Stimulated activated memory B cell treated with anti-CD40 and anti-IgM and Interleukin-4, amounts not matched to agents 10 μg/mL and 1 μg/mL and 100 μg/mL, for 72 hours (primary cell): ENCODE measurements around the gene RFX2.
A peak's percentile ranks its signal among the peaks of the same experiment; 100 is the strongest.
"Not testable (repeated sequence)": the region's sequence is repeated elsewhere in the genome, so short reads cannot be mapped to it uniquely, and the experiment has no call there.

Experiments used
- ATAC-seq: fragments of 150-1000 bp; cut with Tn5 transposase; 2 replicates; pipeline ENCODE4 v1.10.0; 2021
- H3K27ac Mint-ChIP-seq: one replicate; pipeline ENCODE4 v1.8.0; 2022; ENCODE audit warnings: mild to moderate bottlenecking, mixed read lengths
- H3K27me3 Mint-ChIP-seq: one replicate; pipeline ENCODE4 v1.8.0; 2022; ENCODE audit warnings: mixed read lengths
- H3K36me3 Mint-ChIP-seq: one replicate; pipeline ENCODE4 v1.8.0; 2022; ENCODE audit warnings: mixed read lengths
- H3K4me1 Mint-ChIP-seq: one replicate; pipeline ENCODE4 v1.8.0; 2022; ENCODE audit warnings: mixed read lengths
- H3K4me3 Mint-ChIP-seq: one replicate; pipeline ENCODE4 v1.8.0; 2022; ENCODE audit warnings: mild to moderate bottlenecking, moderate library complexity, mixed read lengths
- H3K9me3 Mint-ChIP-seq: one replicate; pipeline ENCODE4 v1.8.0; 2022; ENCODE audit warnings: mixed read lengths

RFX2 gene

GRCh38 chr19:6012426-6013170, 97.7 kb downstream of the RFX2 start:
- peak; percentile 6 for ATAC-seq
- Mint-ChIP-seq H3K4me3 (no peak overlapping the region), H3K27me3 (no peaks in the 10 kb centered on the region), H3K4me1 (no peaks in the 10 kb centered on the region), H3K9me3 (no peaks in the 10 kb centered on the region), H3K36me3 (no peaks in the 10 kb centered on the region), H3K27ac (no peak overlapping the region)

GRCh38 chr19:6011794-6012193, 98.5 kb downstream of the RFX2 start:
- Mint-ChIP-seq H3K4me1 (no peaks in the 10 kb centered on the region), H3K36me3 (no peaks in the 10 kb centered on the region), H3K27ac (no peak overlapping the region), H3K27me3 (no peaks in the 10 kb centered on the region), H3K9me3 (no peaks in the 10 kb centered on the region), H3K4me3 (no peak overlapping the region)
- no peak for ATAC-seq

DNA sequence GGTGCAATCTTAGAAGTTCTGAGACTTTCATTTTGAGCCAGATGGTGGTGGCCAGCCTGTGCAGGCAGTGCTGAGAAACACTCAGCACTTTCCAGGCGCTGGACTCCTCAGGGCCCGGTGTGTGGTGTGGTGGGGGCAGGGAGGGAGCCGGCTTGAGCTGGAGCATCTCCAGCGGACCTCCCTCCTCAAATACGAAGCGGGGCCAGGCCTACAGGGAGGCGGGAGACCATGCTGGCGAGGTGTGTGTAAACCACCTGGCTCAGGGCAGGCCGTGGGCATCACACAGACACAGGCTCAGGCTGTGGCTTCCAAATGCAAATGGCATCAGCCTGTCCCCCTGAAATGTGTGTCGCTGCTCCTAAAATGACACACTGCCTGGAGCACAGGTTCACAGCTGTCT, 99.1 kb downstream of the RFX2 start:
- Mint-ChIP-seq H3K36me3 (no peaks in the 10 kb centered on the region), H3K27me3 (no peaks in the 10 kb centered on the region), H3K4me1 (no peaks in the 10 kb centered on the region), H3K4me3 (no peak overlapping the region), H3K27ac (no peak overlapping the region), H3K9me3 (no peaks in the 10 kb centered on the region)
- no peak for ATAC-seq

DNA sequence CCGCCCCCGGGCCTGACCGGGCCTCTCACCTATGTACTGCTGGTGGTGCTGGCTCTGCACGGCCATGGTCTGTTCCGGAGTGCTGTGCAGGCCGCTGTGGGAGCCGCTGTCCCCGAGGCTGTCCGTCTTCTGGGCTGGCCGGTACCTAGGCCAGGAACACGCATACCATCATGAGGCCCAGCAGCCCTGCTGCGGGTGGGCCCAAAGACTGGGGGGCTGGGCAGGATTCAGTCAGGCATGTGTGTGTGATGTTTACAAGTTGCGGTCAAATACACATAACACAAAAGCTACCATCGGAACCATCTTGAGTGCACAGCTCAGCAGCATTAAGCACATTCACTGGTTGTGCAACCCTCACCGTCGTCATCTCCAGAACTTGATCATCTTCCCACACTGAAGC, 100.2 kb downstream of the RFX2 start:
- no peaks in the 10 kb centered on the region for H3K36me3 Mint-ChIP-seq
- no peaks in the 10 kb centered on the region for H3K9me3 Mint-ChIP-seq
- ATAC-seq = no peak
- no peaks in the 10 kb centered on the region for H3K4me1 Mint-ChIP-seq
- H3K27ac Mint-ChIP-seq = no peak overlapping the region
- H3K27me3 Mint-ChIP-seq = no peaks in the 10 kb centered on the region
- no peak overlapping the region for H3K4me3 Mint-ChIP-seq

GRCh38 chr19:6007866-6008265, 102.4 kb downstream of the RFX2 start:
- Mint-ChIP-seq H3K4me1 (no peaks in the 10 kb centered on the region), H3K4me3 (no peak overlapping the region), H3K9me3 (no peaks in the 10 kb centered on the region), H3K27me3 (no peaks in the 10 kb centered on the region), H3K27ac (no peak overlapping the region), H3K36me3 (no peaks in the 10 kb centered on the region)
- no peak for ATAC-seq

DNA sequence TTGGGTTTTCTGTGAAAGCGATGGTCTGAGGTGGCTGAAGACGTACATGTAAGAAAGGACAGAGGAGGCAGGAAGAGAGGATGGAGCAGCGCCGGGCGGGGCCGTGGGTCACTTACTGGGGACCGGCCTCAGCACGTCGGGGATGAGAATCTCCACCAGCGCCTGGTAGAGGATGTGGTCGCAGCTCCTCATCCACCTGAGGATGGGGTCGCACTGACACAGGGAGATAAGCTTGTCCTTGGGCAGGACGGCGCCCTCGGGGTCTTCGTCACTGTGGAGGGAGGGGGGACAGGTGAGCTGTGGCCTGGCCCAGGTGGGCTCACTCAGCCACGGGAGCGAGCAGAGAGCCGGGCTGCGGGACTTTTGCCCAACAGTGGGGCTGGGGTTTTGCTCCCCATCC, 103.4 kb downstream of the RFX2 start:
- H3K4me3 Mint-ChIP-seq = no peak overlapping the region
- no peaks in the 10 kb centered on the region for H3K27me3 Mint-ChIP-seq
- ATAC-seq = no peak
- H3K36me3 Mint-ChIP-seq = no peaks in the 10 kb centered on the region
- no peaks in the 10 kb centered on the region for H3K4me1 Mint-ChIP-seq
- no peak overlapping the region for H3K27ac Mint-ChIP-seq
- no peaks in the 10 kb centered on the region for H3K9me3 Mint-ChIP-seq

- H3K36me3 Mint-ChIP-seq, H3K9me3 Mint-ChIP-seq, H3K4me3 Mint-ChIP-seq, H3K27ac Mint-ChIP-seq, ATAC-seq, H3K4me1 Mint-ChIP-seq, H3K27me3 Mint-ChIP-seq: not testable (repeated sequence)
Observed at GRCh38 chr19:6006070-6006446, 104.2 kb downstream of the RFX2 start.

DNA sequence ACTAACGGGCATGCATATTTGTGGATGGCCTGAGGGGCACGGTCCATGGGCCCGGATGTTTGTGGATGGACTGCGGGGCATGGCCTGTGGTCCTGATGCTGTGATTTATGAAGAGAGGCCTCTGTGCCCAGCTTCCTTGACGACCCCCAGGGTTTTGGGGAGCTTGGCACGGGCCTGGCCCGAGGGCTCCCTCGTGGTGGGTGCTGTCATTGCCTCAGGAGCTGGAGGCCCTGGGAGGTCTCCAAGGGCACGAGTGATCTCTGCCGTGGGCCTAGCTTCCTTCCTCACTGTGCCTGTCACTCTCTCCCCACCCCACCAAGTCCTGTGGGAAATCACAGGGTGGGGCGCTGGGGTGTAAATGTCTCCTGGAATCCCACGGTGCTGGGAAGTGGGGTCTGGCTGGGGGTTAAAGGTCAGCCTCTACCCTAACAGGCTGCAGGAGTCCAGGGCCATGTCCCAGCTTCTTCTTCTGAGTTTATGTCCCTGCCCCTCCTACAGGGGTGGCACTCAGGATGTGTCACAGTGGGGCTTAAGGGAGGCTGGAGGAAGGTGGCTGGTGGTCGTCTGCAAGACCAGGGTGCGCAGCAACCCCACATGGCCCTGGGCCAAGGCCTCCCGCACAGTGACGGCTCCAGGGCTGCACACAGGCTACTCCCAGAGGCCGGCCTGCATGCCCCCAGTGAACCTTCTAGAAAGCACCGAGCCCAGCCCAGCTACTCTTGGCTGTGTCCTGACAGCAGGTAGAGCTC, 104.8 kb downstream of the RFX2 start:
- peak; percentile 22 for ATAC-seq
- no peaks in the 10 kb centered on the region for H3K9me3 Mint-ChIP-seq

DNA sequence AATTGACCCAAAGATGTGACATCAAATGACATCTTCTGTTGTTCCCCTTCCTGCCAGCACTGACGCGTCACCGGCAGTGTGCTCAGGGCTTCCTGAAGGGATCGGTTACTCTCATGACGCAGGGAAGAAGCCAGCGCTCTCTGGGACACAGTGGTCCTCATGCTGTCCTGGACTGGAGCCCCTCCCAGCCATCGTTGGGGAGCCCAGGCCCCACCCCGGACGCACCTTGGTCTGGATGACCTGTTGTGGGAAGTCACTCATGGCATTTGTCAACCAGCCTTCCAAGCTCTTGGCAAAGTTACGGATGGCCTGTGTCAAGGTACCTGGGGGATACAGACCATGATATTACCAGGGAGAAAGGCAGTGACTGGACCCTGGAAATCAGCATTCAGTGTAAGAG, 106.3 kb downstream of the RFX2 start:
- Mint-ChIP-seq H3K27me3 (no peaks in the 10 kb centered on the region), H3K36me3 (peaks cover 6% of the 10 kb centered on the region), H3K4me1 (no peaks in the 10 kb centered on the region), H3K4me3 (no peak overlapping the region), H3K9me3 (peaks cover 4% of the 10 kb centered on the region), H3K27ac (no peak overlapping the region)
- no peak for ATAC-seq

More for the DNA sequence above, 104.8 kb downstream of the RFX2 start:
- Mint-ChIP-seq H3K27me3 (no peaks in the 10 kb centered on the region), H3K4me3 (no peak overlapping the region), H3K4me1 (no peaks in the 10 kb centered on the region), H3K27ac (no peak overlapping the region), H3K36me3 (no peaks in the 10 kb centered on the region)

- no peaks in the 10 kb centered on the region for H3K27me3 Mint-ChIP-seq
- no peak overlapping the region for H3K4me3 Mint-ChIP-seq
- peaks cover 6% of the 10 kb centered on the region for H3K36me3 Mint-ChIP-seq
- no peak for ATAC-seq
- H3K27ac Mint-ChIP-seq = no peak overlapping the region
- peaks cover 4% of the 10 kb centered on the region for H3K9me3 Mint-ChIP-seq
- H3K4me1 Mint-ChIP-seq = no peaks in the 10 kb centered on the region
Observed at GRCh38 chr19:6002591-6002990, 107.7 kb downstream of the RFX2 start.

DNA sequence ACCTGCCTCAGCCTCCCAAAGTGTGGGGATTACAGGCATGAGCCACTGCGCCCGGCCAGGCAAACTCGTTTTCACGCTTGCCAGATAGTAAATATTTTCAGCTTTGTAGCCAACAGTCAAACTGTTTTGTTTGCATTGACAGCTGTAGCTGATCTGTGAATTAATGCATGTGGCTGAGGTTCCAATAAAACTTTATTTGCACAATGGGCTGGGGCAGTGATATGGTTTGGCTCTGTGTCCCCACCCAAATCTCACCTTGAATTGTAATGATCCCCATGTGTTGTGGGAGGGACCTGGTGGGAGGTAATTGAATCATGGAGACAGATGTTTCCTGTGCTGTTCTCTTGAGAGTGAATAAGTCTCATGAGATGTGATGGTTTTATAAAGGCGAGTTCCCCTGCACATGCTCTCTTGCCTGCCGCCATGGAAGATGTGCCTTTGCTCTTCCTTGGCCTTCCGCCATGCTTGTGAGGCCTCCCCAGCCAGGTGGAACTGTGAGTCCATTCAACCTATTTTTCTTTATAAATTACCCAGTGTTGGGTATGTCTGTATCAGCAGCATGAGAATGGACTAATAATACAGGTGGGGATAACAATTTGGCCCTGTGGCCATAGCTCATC, 110.0 kb downstream of the RFX2 start:
- no peaks in the 10 kb centered on the region for H3K27me3 Mint-ChIP-seq
- H3K4me1 Mint-ChIP-seq = no peaks in the 10 kb centered on the region
- H3K27ac Mint-ChIP-seq = no peak overlapping the region
- H3K4me3 Mint-ChIP-seq = no peak overlapping the region
- ATAC-seq = no peak
- peaks cover 4% of the 10 kb centered on the region for H3K9me3 Mint-ChIP-seq
- peaks cover 6% of the 10 kb centered on the region for H3K36me3 Mint-ChIP-seq

DNA sequence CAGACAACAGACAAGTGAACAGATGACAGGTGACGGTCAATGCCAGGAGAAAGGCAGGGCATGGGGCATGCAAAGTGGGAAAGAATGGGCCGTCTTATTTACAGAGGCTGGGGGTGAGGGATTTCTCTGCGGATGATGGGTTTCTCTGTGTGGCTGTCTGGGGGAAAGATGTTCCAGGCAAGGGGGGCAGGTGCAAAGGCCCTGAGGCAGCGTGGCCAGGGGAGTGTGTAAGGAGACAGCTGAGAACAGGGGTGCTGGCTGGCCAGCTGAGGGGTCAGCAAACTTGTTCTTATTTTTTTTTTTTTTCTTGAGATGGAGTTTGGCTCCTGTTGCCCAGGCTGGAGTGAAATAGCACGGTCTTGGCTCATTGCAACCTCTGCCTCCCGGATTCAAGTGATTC, 110.6 kb downstream of the RFX2 start:
- Mint-ChIP-seq H3K36me3 (peaks cover 6% of the 10 kb centered on the region), H3K27ac (no peak overlapping the region), H3K4me1 (no peaks in the 10 kb centered on the region), H3K4me3 (no peak overlapping the region), H3K9me3 (peaks cover 4% of the 10 kb centered on the region), H3K27me3 (no peaks in the 10 kb centered on the region)
- ATAC-seq = no peak

- H3K27ac Mint-ChIP-seq = no peak overlapping the region
- peaks cover 6% of the 10 kb centered on the region for H3K36me3 Mint-ChIP-seq
- H3K4me1 Mint-ChIP-seq = peaks cover 5% of the 10 kb centered on the region
- H3K4me3 Mint-ChIP-seq = no peak overlapping the region
- H3K27me3 Mint-ChIP-seq = no peaks in the 10 kb centered on the region
- H3K9me3 Mint-ChIP-seq = peaks cover 4% of the 10 kb centered on the region
- ATAC-seq = no peak
Observed at GRCh38 chr19:5997371-5997770, 112.9 kb downstream of the RFX2 start.

DNA sequence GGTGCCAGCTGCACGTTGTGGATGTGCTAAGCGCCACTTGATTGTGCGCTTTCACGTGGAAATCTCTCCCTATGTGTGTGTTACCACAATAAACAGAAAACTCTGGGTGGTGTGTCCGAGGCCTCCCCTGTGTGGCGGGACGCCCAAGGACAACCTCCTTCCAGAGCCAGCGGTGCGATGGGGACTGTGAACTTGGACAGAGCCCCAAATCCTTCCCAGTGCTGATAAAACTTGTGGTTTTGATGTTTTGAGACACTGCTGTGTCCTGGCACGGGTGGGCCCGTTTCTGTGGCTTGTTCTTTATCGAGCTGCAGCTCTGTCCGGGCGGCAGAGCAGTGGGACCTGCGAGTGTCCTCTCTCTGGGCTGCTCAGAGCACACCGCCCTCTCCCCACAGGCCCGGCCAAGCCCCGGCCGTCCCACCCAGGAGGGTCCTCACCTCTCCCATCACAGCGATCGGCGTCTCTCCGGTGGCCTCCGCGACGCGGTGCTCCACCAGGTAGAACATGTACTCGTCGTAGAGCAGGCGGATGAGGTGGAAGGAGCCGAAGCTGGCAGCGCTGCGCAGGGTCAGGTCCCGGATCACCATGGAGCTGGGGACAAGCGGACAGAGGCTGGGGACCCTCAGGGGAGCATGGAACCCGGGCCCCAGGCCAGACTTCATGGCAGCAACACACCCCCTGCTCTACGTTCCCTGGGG, 113.5 kb downstream of the RFX2 start:
- H3K27me3 Mint-ChIP-seq = no peaks in the 10 kb centered on the region
- H3K4me1 Mint-ChIP-seq = peaks cover 6% of the 10 kb centered on the region
- no peak overlapping the region for H3K4me3 Mint-ChIP-seq
- peaks cover 6% of the 10 kb centered on the region for H3K36me3 Mint-ChIP-seq
- H3K27ac Mint-ChIP-seq = no peak overlapping the region
- ATAC-seq = peak; percentile 25
- H3K9me3 Mint-ChIP-seq = peaks cover 4% of the 10 kb centered on the region

DNA sequence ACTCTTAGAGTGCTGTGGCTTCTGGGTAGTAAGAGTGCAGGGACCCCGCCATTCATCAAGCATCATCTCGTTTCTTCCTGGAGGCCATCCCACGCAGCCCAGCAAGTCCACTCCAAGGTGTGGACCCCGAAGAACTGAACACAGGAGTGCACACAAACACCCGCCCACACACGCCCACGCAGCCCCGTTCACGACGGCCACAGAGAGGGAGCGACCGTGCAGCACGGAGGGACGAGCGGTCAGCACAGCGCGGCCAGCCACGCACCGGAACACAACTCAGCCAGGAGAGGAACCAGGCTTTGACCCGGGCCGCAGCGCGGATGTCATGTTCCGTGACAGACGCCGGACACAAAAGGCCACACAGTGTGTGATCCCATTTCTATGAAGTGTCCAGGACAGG, 114.2 kb downstream of the RFX2 start:
- Mint-ChIP-seq H3K4me3 (no peak overlapping the region), H3K27me3 (no peaks in the 10 kb centered on the region), H3K9me3 (peaks cover 4% of the 10 kb centered on the region), H3K27ac (no peak overlapping the region), H3K36me3 (peaks cover 6% of the 10 kb centered on the region), H3K4me1 (peaks cover 6% of the 10 kb centered on the region)
- ATAC-seq = no peak
